Activated CD4-positive, alpha-beta T cell treated with anti-CD3 and anti-CD28 coated beads, Interleukin-2, amount 50 U/mL, for 4 hours (primary cell): ENCODE results near the gene VPS51.
"Not testable (repeated sequence)": the region's sequence is repeated elsewhere in the genome, so short reads cannot be mapped to it uniquely, and the experiment has no call there.

ENCODE experiments used
- DNase-seq, 2 experiments: peaks; one replicate each; pipeline ENCODE4 v3.0.0-alpha.2; 2020

VPS51 gene

DNA sequence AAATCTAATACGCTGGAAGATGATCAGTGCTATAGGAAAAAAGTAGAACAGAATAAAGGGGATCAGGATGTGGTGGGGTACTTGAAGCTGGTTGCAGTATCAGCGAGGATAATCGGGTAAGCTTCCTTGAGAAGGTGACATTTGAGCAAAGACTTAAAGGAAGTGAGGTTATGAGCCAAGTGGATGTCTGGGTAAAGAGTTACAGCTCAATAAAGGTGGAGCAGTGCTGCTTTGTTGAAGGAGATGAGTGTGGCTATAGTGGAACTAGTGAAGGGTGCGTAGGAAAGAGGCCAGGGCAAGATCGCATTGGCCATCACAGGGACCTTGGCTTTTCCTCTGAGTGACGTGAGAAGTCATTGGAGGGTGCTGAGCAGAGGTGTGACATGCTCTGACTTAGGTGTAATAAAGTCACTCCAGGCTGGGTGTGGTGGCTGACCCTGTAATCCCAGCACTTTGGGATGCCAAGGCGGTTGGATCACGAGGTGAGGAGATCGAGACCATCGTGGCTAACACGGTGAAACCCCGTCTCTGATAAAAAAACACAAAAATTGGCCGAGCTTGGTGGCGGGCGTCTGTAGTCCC is 40.6 kb downstream of the VPS51 start:
- no peak for DNase-seq

DNA sequence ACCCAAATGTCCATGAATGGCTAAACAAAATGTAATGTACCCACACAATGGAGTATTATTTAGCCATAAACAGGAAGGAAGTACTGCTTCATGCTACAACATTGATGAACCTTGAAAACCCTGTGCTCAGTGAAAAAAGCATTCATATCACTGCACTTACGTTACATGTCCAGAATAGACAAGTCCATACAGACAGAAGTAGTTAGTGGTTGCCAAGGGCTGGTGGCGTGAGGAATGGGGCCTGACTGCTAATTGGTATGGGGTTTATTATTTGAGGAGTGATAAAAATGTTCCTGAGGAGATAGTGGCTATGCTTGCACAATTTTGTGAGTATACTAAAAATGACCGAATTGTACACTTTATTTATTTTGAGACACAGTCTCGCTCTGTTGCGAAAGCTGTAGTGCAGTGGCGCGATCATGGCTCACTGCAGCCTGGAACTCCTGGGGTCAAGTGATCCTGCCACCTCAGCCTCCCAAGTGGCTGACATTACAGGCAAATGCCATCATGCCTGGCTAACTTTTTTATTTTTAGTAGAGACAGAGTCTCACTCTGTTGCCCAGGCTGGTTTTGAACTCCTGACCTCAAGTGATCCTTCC is 46.0 kb downstream of the VPS51 start:
- no peak for DNase-seq

GRCh38 chr11:65147352-65148075 is 51.5 kb downstream of the VPS51 start:
- no peak for DNase-seq

DNA sequence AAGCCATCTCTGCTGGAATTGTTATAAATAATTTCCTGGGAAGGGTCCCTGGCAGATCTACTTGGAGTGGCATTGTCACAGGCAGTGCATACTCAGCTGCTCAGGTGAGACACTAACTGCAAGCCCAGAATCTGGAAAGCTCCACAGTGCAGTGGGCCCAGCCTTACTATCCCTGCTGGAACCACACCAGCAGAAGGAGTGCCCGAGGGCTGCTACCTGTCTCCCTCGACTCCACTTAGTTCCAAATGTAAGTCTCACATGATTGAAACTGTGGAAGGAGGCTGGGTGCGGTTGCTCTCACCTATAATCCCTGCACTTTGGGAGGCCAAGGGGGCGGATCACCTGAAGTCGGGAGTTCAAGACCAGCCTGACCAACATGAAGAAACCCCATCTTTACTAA is 52.6 kb downstream of the VPS51 start:
- DNase-seq, result no peak

DNA sequence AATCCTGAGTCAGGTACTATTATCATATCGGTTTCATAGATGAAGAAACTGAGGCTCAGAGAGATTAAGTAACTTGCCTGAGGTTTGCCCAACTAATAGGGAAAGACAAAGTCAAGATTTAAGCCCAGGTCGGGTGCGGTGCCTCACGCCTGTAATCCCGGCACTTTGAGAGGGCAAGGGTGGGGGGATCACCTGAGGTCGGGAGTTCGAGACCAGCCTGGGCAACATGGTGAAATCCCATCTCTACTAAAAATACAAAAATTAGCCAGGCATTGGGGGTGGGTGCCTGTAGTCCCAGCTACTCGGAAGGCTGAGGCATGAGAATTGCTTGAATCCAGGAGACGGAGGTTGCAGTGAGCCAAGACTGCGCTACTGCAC is 54.1 kb downstream of the VPS51 start:
- DNase-seq, result not testable (repeated sequence)

DNA sequence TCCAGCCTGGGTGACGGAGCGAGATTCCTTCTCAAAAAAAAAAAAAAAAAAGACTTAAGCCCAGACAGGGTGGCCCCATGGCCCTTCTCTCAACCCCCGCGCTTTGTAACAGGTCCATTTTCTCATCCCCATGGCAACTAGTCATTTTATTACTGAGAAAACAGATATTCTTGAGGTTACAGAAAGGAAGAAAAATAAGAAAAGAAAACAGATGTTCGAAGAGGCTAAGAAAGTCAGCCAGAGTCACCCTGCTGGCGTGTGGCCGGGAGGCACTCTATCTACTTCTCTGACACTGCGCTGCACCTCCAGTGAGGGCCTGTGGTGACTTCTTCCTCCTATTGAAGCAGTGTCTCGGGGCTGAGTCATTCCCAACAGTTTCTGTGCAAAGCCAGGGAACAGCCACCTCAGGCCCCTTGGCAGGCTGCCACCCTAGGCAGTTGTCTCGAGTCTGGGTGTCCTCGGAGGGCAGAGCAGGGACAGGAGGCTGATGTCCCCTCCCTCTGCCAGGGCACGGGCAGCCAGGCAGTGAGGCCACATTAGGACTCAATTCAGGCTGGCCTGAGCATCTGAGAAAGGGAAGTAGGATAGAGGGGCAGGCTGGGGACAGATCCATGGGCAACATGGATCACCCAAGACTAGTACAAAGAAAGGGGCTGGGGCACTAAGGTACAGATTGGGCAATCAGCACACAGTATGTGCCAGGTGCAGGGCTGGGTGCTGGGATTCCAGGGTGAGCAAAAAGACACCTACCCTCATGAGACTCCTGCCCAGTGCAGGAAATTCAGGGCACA is 54.7 kb downstream of the VPS51 start:
- DNase-seq, result no peak

GRCh38 chr11:65151331-65151899 is 55.4 kb downstream of the VPS51 start:
- DNase-seq, result no peak

- no peak for DNase-seq
These were observed 56.1 kb downstream of the VPS51 start for GRCh38 chr11:65152122-65152521.

DNA sequence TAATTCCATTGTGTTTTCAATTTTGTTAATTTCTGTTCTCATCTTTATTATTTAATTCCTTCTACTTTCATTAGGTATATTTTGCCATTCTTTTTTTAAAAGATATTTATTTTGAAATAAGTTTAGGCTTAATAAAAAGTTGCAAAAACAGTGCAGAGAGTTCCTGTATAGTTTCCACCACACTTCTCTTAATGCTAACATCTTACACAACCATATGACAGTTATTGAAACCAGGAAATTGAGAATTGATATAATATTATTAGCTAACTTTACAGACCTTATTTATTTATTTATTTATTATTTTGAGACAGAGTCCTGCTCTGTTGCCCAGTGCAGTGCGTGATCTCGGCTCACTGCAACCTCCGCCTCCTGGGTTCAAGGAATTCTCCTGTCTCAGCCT is 60.2 kb downstream of the VPS51 start:
- no peak for DNase-seq

GRCh38 chr11:65156926-65157325 is 60.9 kb downstream of the VPS51 start:
- DNase-seq, result no peak

DNA sequence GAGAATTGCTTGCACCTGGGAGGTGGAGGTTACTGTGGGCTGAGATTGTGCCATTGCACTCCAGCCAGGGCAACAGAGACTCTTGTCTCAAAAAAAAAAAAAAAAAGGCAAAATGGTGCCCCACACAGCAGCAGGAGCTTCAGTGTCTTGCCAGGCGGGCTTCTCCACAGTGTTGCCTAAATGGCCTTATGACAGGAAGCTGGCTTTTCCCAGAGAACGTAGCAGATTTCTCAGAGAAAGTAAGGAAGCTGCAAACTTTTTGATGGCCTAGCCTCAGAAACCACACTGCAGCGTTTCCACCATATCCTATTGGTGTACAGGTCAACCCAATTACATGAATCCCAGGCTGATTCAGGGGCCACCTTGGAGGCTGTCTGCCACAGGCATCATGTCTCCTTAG is 61.3 kb downstream of the VPS51 start:
- DNase-seq, result no peak

- no peak for DNase-seq
These were observed 63.0 kb downstream of the VPS51 start for GRCh38 chr11:65159012-65159411.

GRCh38 chr11:65160643-65161042 is 64.6 kb downstream of the VPS51 start:
- DNase-seq, result no peak
